GM19467 (cell line): ENCODE measurements around the gene KAT6B.
"Not testable (repeated sequence)": the region's sequence is repeated elsewhere in the genome, so short reads cannot be mapped to it uniquely, and the experiment has no call there.

ENCODE experiments used
- ATAC-seq: cut with Tn5 transposase; IDR thresholded peaks from one replicate; pipeline ENCODE4 v1.9.1; 2021; ENCODE audit warnings: mild to moderate bottlenecking, moderate library complexity; ENCODE audit not compliant: unreplicated experiment

Gene KAT6B

GRCh38 chr10:74856940-74857339, 30.5 kb downstream of the KAT6B start:
- no peak for ATAC-seq

- no peak for ATAC-seq
Measured at GRCh38 chr10:74857586-74857985, 31.2 kb downstream of the KAT6B start.

GRCh38 chr10:74859546-74859945, 33.1 kb downstream of the KAT6B start:
- ATAC-seq, result no peak

GRCh38 chr10:74862625-74863024, 36.2 kb downstream of the KAT6B start:
- no peak for ATAC-seq

- ATAC-seq, result no peak
Measured at GRCh38 chr10:74863551-74863950, 37.2 kb downstream of the KAT6B start.

- no peak for ATAC-seq
Measured at GRCh38 chr10:74867351-74867750, 41.0 kb downstream of the KAT6B start.

- ATAC-seq, result no peak
Measured at GRCh38 chr10:74868392-74868977, 42.1 kb downstream of the KAT6B start.

- ATAC-seq, result no peak
Measured at GRCh38 chr10:74869635-74870034, 43.2 kb downstream of the KAT6B start.

GRCh38 chr10:74870191-74870590, 43.8 kb downstream of the KAT6B start:
- ATAC-seq, result no peak

- ATAC-seq, result peak; percentile 67
Measured at GRCh38 chr10:74871595-74872382, 45.4 kb downstream of the KAT6B start.

- no peak for ATAC-seq
Measured at GRCh38 chr10:74873803-74874454, 47.5 kb downstream of the KAT6B start.

- no peak for ATAC-seq
Measured at GRCh38 chr10:74874649-74875048, 48.2 kb downstream of the KAT6B start.

GRCh38 chr10:74875068-74875467, 48.7 kb downstream of the KAT6B start:
- no peak for ATAC-seq

GRCh38 chr10:74875966-74876365, 49.6 kb downstream of the KAT6B start:
- no peak for ATAC-seq

GRCh38 chr10:74877054-74877453, 50.7 kb downstream of the KAT6B start:
- not testable (repeated sequence) for ATAC-seq

GRCh38 chr10:74877898-74878297, 51.5 kb downstream of the KAT6B start:
- no peak for ATAC-seq

- no peak for ATAC-seq
Measured at GRCh38 chr10:74880041-74880440, 53.6 kb downstream of the KAT6B start.

GRCh38 chr10:74881253-74881884, 55.0 kb downstream of the KAT6B start:
- no peak for ATAC-seq

- no peak for ATAC-seq
Measured at GRCh38 chr10:74882427-74882826, 56.0 kb downstream of the KAT6B start.

GRCh38 chr10:74882831-74883230, 56.4 kb downstream of the KAT6B start:
- ATAC-seq, result no peak

GRCh38 chr10:74883428-74883827, 57.0 kb downstream of the KAT6B start:
- ATAC-seq, result no peak
